HG02938 (cell line): ENCODE measurements around the gene GSG1L2.
"Not testable (repeated sequence)": the region's sequence is repeated elsewhere in the genome, so short reads cannot be mapped to it uniquely, and the experiment has no call there.

ENCODE experiments used
- ATAC-seq: cut with Tn5 transposase; IDR thresholded peaks from one replicate; pipeline ENCODE4 v1.9.1; 2021; ENCODE audit warnings: mild to moderate bottlenecking, moderate library complexity; ENCODE audit not compliant: unreplicated experiment

The GSG1L2 gene

DNA sequence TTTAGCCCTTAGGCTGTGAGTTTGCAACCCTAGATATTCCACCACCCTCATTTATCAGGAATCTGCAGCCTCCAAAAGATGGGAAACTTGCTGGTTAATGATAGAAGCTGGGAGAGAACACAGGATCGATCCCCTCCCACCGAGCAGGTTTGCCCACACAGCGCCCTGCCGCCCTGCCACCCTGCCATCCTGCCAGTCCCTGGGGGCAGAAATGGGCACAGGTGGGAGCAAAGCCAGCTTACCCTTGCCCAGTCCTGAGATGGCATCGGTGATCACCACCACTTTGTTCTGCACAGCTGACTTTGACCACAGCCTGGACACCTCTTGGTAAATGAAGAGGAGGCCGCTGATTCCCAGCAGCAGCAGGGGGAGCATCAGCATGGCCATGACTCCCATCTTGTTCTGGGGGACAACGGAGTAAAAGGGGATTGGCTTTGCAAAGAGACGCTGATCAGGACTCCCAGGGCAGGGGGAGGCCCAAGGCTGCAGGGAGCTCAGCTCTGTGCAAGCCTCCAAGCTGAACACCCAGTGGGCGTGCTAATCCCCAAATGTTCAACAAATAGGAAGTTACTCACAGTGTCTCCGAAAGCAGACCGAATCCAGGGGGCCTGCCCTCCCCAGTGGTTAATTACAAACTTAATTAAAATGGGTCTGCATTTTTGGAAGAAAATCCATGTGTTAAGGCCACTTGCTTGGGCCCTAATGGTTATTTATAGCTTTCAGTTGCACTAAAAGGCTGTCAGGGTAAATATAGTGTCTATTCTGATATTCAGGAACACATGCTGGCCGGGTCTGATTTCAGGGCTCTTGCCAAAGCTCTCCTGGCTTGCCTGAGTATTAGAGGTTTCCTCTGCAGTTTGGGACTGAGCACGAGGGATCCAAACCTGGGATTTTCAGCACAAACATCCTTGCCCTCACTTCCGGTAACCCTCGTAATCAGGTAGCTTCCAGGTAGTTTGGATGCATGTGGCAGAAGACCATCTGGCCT lies 30.7 kb downstream of the GSG1L2 start, which contains the start of gene DHRS7C:
TSS of gene DHRS7C (minus strand) at position 704 of the 988 bp plus-strand sequence. CDS start at position 396, 308 bp downstream.
- no peak for ATAC-seq

DNA sequence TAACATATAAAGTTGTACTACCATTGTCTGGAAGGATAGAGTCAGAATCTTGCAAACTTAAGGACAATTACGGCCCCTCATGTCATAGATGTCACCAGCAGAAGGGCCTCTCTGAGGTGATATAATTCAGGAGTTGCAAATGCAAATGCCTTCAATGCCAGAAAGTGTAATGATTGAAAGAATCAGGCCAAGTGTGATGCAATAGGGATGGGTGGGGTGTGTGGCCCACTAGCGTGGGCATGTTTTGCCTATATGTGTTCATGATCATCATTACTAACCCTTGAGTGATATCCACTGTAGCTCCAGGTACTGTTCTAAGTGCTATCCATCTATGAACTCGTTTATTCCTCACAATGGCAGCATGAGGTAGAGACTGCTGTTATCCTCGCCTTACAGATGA lies 31.6 kb downstream of the GSG1L2 start:
- ATAC-seq, result no peak

DNA sequence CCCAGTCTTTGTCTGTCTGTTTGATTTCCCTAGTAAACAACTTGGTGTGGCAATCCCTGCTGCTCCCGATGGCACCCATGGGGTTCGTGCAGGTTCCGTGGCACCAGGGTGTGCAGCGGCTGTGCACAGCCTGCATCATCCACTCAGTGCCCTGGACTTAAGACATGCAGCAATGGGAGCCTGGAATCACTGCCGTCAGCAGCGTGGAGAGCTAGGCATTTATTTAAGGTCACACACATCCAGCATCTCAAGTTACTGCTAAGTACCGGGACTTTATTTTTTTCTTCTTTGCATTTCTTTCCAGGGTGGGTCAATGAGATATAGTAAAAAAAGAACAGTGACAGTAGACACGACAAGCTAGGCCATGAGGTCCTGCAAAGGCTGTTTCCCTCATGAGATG lies 33.3 kb downstream of the GSG1L2 start:
- ATAC-seq, result no peak

DNA sequence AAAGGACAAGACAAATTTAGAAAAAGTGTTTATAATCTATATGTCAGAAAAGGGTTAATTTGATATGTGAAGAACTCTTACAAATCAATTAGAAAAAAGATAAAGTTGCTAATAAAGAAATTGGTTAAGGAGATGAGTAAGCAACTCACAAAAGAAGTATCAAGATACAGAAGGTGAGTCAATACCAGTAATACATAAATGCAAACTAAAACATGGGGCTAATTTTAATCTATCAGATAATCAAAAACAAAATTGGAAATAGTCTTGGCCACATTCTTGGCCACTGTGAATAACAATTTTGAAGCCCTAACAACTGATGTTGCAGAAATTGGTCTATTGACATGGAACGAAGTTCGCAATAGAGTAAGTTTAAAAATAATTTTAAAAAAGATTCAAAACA lies 37.3 kb downstream of the GSG1L2 start:
- ATAC-seq, result no peak

DNA sequence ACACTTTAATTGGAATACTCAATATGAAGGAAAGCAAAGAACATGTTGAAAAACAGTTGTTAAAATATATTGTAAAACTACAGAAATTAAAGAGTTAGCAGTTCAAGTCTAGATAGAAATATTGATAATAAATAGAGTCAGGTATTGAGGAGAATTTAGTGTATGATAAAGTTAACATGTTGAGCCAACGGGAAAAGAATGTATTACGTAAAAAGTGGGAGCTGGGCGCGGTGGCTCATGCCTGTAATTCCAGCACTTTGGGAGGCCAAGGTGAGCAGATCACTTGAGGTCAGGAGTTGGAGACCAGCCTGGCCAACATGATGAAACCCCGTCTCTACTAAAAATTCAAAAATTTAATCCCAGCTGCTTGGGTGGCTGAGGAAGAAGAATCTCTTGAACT lies 38.4 kb downstream of the GSG1L2 start:
- not testable (repeated sequence) for ATAC-seq

DNA sequence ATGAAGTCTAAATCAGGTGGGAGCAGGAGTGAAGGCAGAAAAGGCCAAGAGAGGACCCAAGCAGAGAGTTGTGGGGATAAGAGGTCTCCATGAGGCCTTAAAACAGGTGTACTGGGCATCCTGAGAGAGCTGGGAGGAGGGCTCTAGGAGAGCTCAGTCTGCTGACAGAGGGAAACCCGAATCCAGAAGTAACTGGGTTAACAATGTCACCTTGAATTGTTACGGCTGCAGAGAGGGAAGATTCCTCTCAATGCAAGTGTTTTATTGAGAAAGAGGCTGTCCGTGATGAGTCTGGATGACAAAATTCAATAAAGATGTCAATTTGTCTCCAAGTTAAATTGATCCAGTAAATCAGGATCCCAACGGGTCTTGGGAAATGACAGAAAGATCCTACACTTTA lies 38.8 kb downstream of the GSG1L2 start:
- no peak for ATAC-seq

DNA sequence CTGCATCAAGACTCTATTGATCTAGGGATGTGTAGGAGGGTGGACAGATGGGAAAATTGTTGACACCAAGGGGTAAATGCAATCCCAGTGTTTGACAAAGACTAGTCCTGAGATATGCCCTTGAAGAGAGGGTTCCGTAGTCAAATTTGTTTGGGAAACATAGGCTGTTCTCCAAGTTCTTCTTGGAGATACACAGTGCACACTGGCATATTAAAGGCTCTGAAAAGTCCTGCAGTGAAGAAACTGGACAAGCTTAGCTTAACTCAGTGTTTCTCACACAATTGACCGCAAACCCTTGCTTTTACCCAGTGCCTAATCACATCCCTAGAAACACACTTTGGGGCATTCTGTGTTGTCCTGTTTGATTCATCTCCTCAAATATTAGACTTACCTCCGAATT lies 41.3 kb downstream of the GSG1L2 start:
- ATAC-seq, result no peak

DNA sequence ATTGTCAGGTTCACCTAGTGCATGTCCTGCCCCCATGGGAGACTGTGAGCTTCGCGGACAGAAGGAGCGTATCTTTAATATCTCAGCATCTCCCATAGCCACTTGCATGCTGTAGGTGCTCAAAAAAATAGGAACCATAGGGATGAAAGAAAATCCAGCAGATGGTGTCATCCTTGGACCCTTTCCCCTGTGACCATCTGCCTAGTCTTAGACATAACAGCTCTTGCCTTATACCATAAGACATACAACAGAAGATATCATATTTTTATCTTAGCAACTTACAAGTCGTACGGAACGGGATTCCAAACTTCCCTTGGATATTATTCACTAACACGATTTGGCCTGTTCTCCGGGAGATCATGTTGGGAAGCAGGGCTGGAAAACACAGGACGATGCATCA lies 45.0 kb downstream of the GSG1L2 start:
- no peak for ATAC-seq

DNA sequence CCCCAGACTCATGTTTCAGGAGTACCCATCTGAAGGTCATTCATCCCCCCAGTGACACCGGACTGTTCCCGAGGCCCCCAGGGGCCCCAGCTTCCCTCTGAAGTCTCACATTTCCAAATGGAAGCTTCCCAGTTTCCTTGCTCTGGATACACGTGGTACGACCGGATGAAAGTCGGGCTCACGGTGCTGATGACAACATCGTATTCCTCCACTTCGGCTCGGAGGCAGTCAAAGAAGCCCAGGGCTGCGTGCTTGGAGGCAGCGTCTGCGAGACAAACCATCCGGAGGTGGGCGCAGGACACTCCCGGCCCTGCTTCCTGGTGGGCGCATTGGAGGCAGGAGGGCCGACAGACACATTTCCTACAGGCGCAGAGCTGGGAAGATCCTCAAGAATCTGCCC lies 49.2 kb downstream of the GSG1L2 start:
- ATAC-seq, result no peak

DNA sequence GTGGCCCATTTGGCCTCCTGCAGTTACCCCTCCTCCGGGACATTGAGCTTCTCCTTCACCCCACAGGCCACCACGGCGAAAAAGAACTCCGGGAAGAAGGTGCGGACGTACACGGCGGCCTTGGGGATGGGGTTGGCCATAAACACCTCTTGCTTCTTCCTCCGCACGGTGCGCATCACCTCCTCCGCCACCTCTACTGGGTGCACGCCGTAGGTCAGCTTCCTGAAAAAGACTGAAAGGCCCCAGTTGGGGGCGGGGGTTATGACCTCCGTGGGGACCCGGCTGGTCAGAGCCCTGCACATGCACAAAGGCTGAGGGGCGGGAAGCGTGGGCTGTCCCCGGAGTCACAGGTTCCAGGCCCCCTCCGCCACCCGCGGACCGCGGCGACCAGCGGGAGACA lies 50.4 kb downstream of the GSG1L2 start:
- ATAC-seq, result no peak

DNA sequence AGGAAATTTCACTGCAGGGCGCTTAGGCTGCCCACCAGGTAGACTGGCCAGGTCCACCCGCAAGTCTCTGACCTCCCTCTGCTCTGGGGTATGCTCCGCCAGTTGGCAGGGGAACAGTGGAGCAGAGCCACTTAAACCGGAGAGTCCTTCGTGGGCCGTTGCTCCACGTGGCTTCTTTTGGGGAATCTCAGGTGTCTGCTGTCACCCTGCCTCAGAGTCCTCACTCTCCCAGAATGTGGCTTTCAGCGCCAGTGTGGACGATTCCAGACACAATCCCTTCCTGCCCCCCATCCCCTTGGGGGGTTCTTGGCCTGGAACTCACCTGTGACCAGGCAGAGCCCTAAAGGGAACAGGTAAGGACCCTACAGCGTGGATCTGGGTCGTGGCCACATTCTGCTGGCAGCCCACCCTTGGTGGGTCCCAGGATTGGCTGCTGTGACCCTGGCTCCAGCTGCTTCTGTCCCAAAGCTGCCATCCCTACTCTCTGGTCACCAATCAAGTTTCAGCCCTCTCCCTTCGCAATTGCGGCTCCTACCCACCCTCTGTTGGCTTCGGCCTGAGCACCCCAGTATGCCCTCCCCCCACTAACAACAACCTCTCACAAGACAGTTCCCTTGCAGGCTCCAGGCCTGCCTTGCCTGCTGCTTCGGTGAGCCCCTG lies 52.7 kb downstream of the GSG1L2 start:
- ATAC-seq, result no peak

DNA sequence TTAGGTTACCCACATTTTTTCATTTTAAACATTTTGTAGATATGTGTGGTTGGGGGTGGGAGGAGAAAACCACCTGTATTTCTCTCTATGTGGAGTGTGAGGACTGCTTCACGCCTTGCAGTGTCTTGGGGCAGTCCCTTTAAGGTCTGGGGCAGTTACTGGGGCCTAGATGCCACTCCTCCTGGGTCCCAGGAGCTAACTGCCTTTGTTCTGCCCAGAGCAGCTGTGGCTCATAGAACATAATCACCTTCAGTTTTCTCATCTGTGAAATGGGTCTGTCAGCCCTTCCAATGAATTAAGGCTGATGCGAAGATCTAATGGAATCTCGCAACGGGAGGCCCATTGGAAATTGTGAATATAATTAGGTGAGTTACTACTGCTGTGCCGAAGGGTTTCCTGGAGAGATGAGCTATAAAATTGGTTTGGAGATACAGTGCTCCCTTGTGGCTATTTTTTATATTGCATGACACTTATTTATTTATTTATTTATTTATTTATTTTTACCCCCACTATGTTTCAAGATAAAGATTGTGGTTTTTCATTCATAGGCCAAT lies 53.4 kb downstream of the GSG1L2 start:
- no peak for ATAC-seq

DNA sequence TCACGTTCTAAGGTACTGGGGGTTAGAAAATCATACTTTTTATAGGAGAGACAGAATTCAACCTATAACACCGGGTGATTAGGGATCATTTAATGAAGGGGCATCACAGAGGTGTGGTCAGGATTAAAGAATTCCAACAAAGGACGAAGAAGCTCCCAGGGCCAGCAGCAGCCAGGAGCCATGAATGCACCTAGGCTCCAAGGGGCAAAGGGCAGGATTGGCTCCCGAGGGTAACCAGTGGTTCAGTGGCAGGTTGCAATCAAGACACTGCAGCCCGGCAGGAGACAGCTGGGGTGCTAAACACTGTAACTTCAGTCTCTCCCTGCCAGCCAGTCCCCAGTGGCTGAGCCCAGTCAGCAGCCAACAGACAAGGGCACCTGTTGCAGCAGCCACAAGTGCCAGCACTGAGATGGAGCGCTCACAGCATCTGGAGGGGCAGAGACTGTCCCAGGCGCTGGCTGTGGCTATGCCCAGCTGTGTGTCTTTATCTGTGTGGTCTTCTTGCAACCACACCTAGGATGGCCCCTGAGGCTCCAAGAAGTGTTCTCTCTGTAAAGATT lies 54.4 kb downstream of the GSG1L2 start:
- no peak for ATAC-seq

DNA sequence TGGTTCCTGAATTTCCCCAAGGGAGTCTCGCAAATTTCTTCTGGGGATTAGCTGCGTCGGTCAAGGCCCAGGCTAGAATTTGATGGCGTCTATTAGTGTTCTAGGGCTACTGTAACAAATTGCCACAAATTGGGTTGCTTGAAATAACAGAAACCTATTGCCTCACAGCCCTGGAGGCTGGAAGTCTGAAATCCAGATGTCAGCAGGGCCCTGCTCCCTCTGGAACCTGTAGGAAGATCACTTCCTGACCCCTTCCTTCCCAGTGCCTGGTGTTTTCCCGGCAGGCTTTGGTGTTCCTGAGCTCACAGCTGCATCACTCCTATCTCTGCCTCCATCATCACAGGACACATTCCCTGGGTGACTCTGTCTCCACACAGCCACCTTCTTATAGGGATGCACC lies 54.9 kb downstream of the GSG1L2 start:
- ATAC-seq, result no peak

DNA sequence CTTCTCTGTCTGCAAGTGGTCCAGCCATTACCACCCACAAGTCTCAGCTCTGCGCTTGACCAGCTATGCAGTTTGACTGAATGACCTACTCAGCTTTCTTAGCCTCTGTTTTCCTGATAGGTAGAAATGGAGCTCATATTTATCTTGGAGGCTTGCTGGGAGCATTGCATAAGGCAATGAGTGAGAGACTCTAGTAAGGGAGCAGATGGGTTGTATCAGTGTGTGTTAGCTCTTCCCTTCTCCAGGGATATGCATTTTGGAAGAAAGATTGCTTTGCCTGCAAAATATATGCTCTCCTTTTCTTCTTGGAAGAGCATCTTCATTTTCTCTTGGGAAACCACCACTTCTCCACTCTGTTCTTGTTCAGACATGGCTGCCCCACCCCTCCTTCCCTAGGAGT lies 56.6 kb downstream of the GSG1L2 start:
- ATAC-seq, result no peak

DNA sequence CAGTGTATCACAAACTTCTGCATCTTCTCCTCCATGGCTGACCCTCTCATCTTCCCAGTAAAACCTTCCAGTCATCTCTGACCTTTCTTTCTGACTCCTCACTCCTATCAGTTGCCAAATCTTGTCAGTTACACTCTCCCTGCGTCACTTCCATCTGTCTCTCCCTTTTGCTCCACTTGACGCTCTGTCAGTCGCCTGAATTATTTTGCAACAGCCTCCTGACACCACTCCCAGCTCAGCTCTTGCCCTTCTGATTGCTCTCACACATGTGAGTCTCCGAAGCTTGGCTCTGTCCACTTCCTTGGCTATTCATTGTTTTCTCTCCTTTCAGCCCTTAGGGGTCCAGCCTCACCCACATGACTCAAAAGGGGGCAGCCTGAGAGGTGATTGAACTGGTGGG lies 58.2 kb downstream of the GSG1L2 start:
- no peak for ATAC-seq

DNA sequence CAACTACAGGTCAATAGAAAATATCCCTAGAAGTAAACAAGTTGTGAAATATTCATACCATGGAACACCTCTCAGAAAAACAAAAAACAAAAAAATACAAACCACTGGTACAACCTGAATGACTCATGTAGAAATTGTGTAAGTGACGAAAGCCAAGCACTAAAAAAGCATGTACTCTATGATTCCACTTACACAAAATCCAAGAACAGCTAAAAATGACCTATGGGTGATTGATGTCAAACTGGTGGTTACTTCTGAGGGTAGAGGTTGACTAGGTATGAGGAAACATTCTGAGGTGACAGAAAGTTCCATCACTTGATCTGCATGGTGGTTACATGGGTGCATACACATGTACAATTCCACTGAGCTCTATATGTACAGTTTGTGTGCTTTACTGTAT lies 61.6 kb downstream of the GSG1L2 start:
- no peak for ATAC-seq

DNA sequence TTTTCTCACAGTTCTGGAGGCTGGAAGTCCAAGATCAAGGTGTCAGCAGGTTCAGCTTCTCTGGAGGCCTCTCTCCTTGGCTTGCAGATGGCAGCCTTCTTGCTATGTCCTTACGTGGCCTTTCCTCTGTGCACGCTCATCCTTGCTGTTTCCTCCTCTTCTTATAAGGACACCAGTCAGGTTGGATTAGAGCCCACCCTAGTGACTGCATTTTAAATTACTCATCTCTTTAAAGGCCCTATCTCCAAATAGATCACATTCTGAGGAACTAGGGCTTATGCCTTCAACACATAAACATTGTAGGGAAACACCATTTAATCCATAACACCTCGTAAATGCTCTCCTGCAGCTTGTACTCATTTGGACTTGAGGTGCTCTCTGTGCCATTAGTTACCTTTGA lies 66.8 kb downstream of the GSG1L2 start:
- no peak for ATAC-seq
